Adrenal gland (tissue), 5 donors: ENCODE results near the gene CKAP4.

Experiments
- CTCF ChIP-seq, 6 experiments: fragments of 450-650 bp in 4 of 6; fragments of 200-600 bp in 2 of 6; sonication (generic) in 1 of 6; IDR thresholded peaks; 1 replicate in 5 of 6; 2 replicates in 1 of 6; pipeline versions ENCODE4 v1.5.1 to v1.8.0; 2016 to 2021; ENCODE audit warnings: antibody characterized with exemption in 6 of 6, mild to moderate bottlenecking in 2 of 6, moderate library complexity in 1 of 6
- POLR2A ChIP-seq, 2 donors: fragments of 450-650 bp; IDR thresholded peaks; one replicate each; pipeline ENCODE4 v1.6.1; 2017; ENCODE audit warnings: antibody characterized with exemption in 2 of 2, mild to moderate bottlenecking in 2 of 2, moderate library complexity in 1 of 2
- donor health status: DM: no; HTN: no; CAD: no.

GRCh38 chr12:106274012-106274411, 26.2 kb upstream of the CKAP4 start:
- TF ChIP-seq POLR2A (IDR thresholded peaks at IDR 0.05) (no peak), CTCF (IDR thresholded peaks at IDR 0.05) (no peak)
